ENCODE results near the gene HAX1. TPM values are rescaled to one million over a fixed set of nuclear protein-coding genes. Genes with fewer than 3 reads are reported as not detected.
"Not testable (repeated sequence)": the region's sequence is repeated elsewhere in the genome, so short reads cannot be mapped to it uniquely, and the experiment has no call there.

The HAX1 gene
- total RNA-seq, 1 donor from 2014 or later = 106 TPM

DNA sequence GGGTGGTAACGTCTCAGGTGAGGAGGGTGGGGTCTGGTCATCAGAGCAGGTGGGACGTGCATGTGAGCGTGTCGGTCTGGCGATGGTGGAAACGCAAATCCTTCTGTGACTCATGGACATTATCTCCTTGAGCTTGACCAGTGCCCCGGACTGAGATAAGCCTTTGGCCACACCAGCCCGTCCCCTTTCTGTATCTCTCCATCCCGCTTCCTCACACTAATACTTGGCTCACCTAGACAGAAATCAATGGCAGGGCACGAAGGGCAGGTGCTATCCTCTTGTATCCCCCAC is 40.6 kb downstream of the HAX1 start:
- no peak overlapping the region for H3K4me3 ChIP-seq (ENCODE audit: low read depth, low read length)
- TF ChIP-seq, protein P1, sequence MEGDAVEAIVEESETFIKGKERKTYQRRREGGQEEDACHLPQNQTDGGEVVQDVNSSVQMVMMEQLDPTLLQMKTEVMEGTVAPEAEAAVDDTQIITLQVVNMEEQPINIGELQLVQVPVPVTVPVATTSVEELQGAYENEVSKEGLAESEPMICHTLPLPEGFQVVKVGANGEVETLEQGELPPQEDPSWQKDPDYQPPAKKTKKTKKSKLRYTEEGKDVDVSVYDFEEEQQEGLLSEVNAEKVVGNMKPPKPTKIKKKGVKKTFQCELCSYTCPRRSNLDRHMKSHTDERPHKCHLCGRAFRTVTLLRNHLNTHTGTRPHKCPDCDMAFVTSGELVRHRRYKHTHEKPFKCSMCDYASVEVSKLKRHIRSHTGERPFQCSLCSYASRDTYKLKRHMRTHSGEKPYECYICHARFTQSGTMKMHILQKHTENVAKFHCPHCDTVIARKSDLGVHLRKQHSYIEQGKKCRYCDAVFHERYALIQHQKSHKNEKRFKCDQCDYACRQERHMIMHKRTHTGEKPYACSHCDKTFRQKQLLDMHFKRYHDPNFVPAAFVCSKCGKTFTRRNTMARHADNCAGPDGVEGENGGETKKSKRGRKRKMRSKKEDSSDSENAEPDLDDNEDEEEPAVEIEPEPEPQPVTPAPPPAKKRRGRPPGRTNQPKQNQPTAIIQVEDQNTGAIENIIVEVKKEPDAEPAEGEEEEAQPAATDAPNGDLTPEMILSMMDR (IDR thresholded peaks at IDR 0.05; ENCODE audit: insufficient read depth, low read length, poor library complexity, severe bottlenecking) = no peak
- DNase-seq (ENCODE audit: low read depth) = no peak
- no peaks in the 10 kb centered on the region for H3K27me3 ChIP-seq (ENCODE audit: control insufficient read depth, insufficient read depth, low read length)
- no peaks in the 10 kb centered on the region for H3K36me3 ChIP-seq (ENCODE audit: control insufficient read depth, insufficient read depth, low read length)

DNA sequence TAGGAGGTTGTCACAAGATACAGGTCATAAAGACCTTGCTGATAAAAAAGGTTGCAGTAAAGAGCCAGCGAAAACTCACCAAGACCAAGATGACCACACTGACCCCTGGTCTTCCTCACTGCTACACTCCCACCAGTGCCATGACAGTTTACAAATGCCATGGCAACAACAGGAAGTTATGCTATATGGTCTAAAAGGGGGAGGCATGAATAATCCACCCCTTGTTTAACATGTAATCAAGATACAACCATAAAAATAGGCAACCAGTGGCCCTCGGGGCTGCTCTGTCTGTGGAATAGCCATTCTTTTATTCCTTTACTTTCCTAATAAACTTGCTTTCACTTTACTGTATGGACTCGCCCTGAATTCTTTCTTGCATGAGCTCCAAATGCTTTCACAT is 41.8 kb downstream of the HAX1 start:
- H3K36me3 ChIP-seq (ENCODE audit: control insufficient read depth, insufficient read depth, low read length); DNase-seq (ENCODE audit: low read depth); H3K27me3 ChIP-seq (ENCODE audit: control insufficient read depth, insufficient read depth, low read length); H3K4me3 ChIP-seq (ENCODE audit: low read depth, low read length): not testable (repeated sequence)

DNA sequence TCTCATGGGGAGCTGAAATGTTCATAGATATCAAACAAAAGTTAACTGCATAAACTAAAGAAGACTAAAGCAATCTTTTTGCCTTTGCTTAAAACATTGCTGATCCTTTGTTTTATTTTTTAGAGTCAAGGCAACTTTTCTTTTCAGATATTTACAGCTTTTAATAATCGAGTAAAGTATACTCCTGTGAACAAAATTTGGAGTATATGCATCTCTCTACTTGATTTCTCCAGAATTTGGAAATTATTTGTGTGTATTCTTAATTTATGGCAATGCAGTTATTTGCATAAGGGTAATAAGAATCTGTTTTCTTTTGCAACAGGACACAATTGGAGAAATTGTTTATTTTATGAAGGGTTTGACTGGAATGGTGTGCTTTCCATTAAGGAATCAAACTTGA is 44.3 kb downstream of the HAX1 start:
- no peak for DNase-seq (ENCODE audit: low read depth)
- TF ChIP-seq, protein P1 (IDR thresholded peaks at IDR 0.05; ENCODE audit: insufficient read depth, low read length, poor library complexity, severe bottlenecking) = no peak
- Histone ChIP-seq H3K27me3 (ENCODE audit: control insufficient read depth, insufficient read depth, low read length) (peaks cover 4% of the 10 kb centered on the region), H3K36me3 (ENCODE audit: control insufficient read depth, insufficient read depth, low read length) (no peaks in the 10 kb centered on the region), H3K4me3 (ENCODE audit: low read depth, low read length) (no peak overlapping the region)

- DNase-seq (ENCODE audit: low read depth) = no peak
- Histone ChIP-seq H3K4me3 (ENCODE audit: low read depth, low read length) (no peak overlapping the region), H3K27me3 (ENCODE audit: control insufficient read depth, insufficient read depth, low read length) (peaks cover 18% of the 10 kb centered on the region), H3K36me3 (ENCODE audit: control insufficient read depth, insufficient read depth, low read length) (no peaks in the 10 kb centered on the region)
- TF ChIP-seq, protein P1 (IDR thresholded peaks at IDR 0.05; ENCODE audit: insufficient read depth, low read length, poor library complexity, severe bottlenecking) = no peak
Observed at GRCh38 chr1:154318386-154318785, 46.0 kb downstream of the HAX1 start.

GRCh38 chr1:154320882-154321608 is 48.6 kb downstream of the HAX1 start, which contains the start of gene AQP10:
Gene AQP10, plus strand, starts transcription at chr1:154321093. Its CDS starts 63 bp downstream, at chr1:154321156.
- TF ChIP-seq, protein P1 (IDR thresholded peaks at IDR 0.05; ENCODE audit: insufficient read depth, low read length, poor library complexity, severe bottlenecking) = no peak
- H3K4me3 ChIP-seq (ENCODE audit: low read depth, low read length) = no peak within 1 kb of the TSS
- DNase-seq (ENCODE audit: low read depth) = no peak

GRCh38 chr1:154321609-154321934 is 49.1 kb downstream of the HAX1 start:
- not testable (repeated sequence) for H3K4me3 ChIP-seq (ENCODE audit: low read depth, low read length); DNase-seq (ENCODE audit: low read depth); H3K36me3 ChIP-seq (ENCODE audit: control insufficient read depth, insufficient read depth, low read length)
- H3K27me3 ChIP-seq (ENCODE audit: control insufficient read depth, insufficient read depth, low read length) = peaks cover 21% of the 10 kb centered on the region

More at GRCh38 chr1:154320882-154321608, 48.6 kb downstream of the HAX1 start, which contains the start of gene AQP10:
- no peaks in the 10 kb centered on the region for H3K36me3 ChIP-seq (ENCODE audit: control insufficient read depth, insufficient read depth, low read length)
- peaks cover 21% of the 10 kb centered on the region for H3K27me3 ChIP-seq (ENCODE audit: control insufficient read depth, insufficient read depth, low read length)

DNA sequence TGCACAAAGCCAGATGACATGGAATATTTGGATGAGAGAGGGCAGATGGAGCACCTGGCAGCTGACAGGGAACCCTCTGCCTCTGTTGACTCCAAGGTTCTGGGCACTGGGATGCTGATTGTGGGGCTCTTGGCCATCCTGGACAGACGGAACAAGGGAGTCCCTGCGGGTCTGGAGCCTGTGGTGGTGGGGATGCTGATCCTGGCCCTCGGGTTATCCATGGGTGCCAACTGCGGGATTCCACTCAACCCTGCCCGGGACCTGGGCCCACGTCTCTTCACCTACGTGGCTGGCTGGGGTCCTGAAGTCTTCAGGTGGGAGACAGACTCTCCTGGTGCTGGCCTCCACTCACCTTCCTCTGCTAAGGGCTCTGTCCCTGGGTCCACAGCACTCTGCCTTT is 51.1 kb downstream of the HAX1 start:
- Histone ChIP-seq H3K4me3 (ENCODE audit: low read depth, low read length) (no peak overlapping the region), H3K27me3 (ENCODE audit: control insufficient read depth, insufficient read depth, low read length) (peaks cover 21% of the 10 kb centered on the region), H3K36me3 (ENCODE audit: control insufficient read depth, insufficient read depth, low read length) (no peaks in the 10 kb centered on the region)
- no peak for DNase-seq (ENCODE audit: low read depth)
- TF ChIP-seq, protein P1 (IDR thresholded peaks at IDR 0.05; ENCODE audit: insufficient read depth, low read length, poor library complexity, severe bottlenecking) = no peak

Measured in kidney epithelial cell (primary cell).